ENCODE results near the gene NR1I2. TPM values are rescaled to one million over a fixed set of nuclear protein-coding genes. Genes with fewer than 3 reads are reported as not detected.

Gene NR1I2
- total RNA-seq, 1 donor from 2014 or later, result not detected

GRCh38 chr3:119808843-119809242 lies 26.9 kb downstream of the NR1I2 start:
- no peaks in the 10 kb centered on the region for H3K36me3 ChIP-seq (ENCODE audit: insufficient read depth, low read length)

DNA sequence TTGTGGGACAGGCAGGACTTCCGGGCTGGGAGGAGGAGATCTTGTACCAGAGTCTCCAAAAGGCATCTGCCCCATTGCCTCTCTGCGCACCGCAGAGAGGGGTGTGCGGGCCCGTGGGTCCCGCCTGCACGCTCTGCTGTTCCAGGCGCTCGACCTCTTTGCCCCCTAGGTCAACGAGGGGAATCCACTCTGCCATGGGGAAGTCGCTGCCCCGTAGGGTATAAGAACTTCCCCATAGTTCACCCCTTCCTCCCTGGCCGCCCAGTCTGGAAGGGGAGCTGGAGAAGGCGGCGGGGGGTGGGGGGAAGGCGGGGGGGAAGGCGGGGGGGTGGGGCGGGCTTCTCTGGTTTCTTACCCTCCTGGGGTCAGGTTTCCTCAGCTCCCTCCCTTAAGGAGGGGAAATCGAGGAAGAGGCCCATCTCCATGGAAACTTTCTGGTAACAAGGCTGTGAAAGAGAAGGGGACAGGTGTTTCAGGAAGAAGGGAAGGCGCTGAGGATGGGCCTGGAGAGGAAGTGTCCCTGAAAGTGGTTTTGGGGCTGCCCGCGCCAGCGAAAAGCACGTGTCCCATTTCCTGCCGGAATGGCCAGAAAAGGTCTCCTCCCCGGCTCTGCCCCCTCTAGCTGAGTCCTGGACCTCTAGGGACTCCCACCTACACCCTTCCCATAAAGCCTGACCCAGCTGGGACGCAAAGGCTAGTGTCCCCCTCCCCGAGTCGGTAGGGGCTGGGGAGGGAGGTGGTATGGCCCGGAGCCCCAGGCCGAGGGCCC lies 27.5 kb downstream of the NR1I2 start:
- no peak overlapping the region for H3K4me3 Mint-ChIP-seq (ENCODE audit: unreplicated experiment)
- TF ChIP-seq, protein P1, sequence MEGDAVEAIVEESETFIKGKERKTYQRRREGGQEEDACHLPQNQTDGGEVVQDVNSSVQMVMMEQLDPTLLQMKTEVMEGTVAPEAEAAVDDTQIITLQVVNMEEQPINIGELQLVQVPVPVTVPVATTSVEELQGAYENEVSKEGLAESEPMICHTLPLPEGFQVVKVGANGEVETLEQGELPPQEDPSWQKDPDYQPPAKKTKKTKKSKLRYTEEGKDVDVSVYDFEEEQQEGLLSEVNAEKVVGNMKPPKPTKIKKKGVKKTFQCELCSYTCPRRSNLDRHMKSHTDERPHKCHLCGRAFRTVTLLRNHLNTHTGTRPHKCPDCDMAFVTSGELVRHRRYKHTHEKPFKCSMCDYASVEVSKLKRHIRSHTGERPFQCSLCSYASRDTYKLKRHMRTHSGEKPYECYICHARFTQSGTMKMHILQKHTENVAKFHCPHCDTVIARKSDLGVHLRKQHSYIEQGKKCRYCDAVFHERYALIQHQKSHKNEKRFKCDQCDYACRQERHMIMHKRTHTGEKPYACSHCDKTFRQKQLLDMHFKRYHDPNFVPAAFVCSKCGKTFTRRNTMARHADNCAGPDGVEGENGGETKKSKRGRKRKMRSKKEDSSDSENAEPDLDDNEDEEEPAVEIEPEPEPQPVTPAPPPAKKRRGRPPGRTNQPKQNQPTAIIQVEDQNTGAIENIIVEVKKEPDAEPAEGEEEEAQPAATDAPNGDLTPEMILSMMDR (IDR thresholded peaks at IDR 0.05; ENCODE audit: insufficient read depth, low read depth, low read length), result no peak
- no peak for TF ChIP-seq EZH2 (IDR thresholded peaks at IDR 0.05; ENCODE audit: insufficient read depth, low read length)
- H3K9ac ChIP-seq (ENCODE audit: low read length), result peak overlapping the region; percentile 58

More at GRCh38 chr3:119808843-119809242, 26.9 kb downstream of the NR1I2 start:
- Mint-ChIP-seq H3K36me3 (ENCODE audit: low read depth, unreplicated experiment) (peaks cover 1% of the 10 kb centered on the region), H3K4me1 (ENCODE audit: low read depth, unreplicated experiment) (no peaks in the 10 kb centered on the region), H3K4me3 (ENCODE audit: unreplicated experiment) (no peak overlapping the region), H3K27me3 (ENCODE audit: low read depth, unreplicated experiment) (peaks cover 53% of the 10 kb centered on the region), H3K9me3 (ENCODE audit: unreplicated experiment) (peaks cover 2% of the 10 kb centered on the region), H3K27ac (ENCODE audit: unreplicated experiment) (no peak overlapping the region)
- no peaks in the 10 kb centered on the region for H3K27me3 ChIP-seq (ENCODE audit: insufficient read depth, low read length)
- H4K20me1 ChIP-seq (ENCODE audit: insufficient read depth, low read length), result no peaks in the 10 kb centered on the region
- peaks cover 8% of the 10 kb centered on the region for H3K4me1 ChIP-seq (ENCODE audit: insufficient read depth, low read length)
- no peak for DNase-seq (ENCODE audit: low read depth)
- no peak for FAIRE-seq
- H3K27ac ChIP-seq (ENCODE audit: low read depth, low read length), result no peak overlapping the region
- H2AFZ ChIP-seq (ENCODE audit: low read depth, low read length), result no peak overlapping the region
- no peaks in the 10 kb centered on the region for H3K79me2 ChIP-seq (ENCODE audit: insufficient read depth, low read length)
- no peak overlapping the region for H3K4me3 ChIP-seq (ENCODE audit: insufficient read depth, low read depth, low read length)
- no peak overlapping the region for H3K9ac ChIP-seq (ENCODE audit: low read length)
- H3K9me3 ChIP-seq (ENCODE audit: insufficient read depth, low read depth, low read length), result no peaks in the 10 kb centered on the region
- no peak overlapping the region for H3K4me2 ChIP-seq (ENCODE audit: low read length)
- no peak for TF ChIP-seq EZH2 (IDR thresholded peaks at IDR 0.05; ENCODE audit: insufficient read depth, low read length)
- TF ChIP-seq, protein P1 (IDR thresholded peaks at IDR 0.05; ENCODE audit: insufficient read depth, low read depth, low read length), result no peak

GRCh38 chr3:119810018-119810435 lies 28.1 kb downstream of the NR1I2 start:
- Histone ChIP-seq H3K27me3 (ENCODE audit: insufficient read depth, low read length) (no peaks in the 10 kb centered on the region), H3K4me2 (ENCODE audit: low read length) (peak overlapping the region; percentile 93), H3K9me3 (ENCODE audit: insufficient read depth, low read depth, low read length) (no peaks in the 10 kb centered on the region), H3K4me3 (ENCODE audit: insufficient read depth, low read depth, low read length) (peak overlapping the region; percentile 46), H2AFZ (ENCODE audit: low read depth, low read length) (peak overlapping the region; percentile 87), H3K4me1 (ENCODE audit: insufficient read depth, low read length) (peaks cover 8% of the 10 kb centered on the region), H3K9ac (ENCODE audit: low read length) (peak overlapping the region; percentile 58), H3K27ac (ENCODE audit: low read depth, low read length) (no peak overlapping the region), H4K20me1 (ENCODE audit: insufficient read depth, low read length) (no peaks in the 10 kb centered on the region), H3K79me2 (ENCODE audit: insufficient read depth, low read length) (no peaks in the 10 kb centered on the region), H3K36me3 (ENCODE audit: insufficient read depth, low read length) (no peaks in the 10 kb centered on the region)
- peak; percentile 13 for DNase-seq (ENCODE audit: low read depth)
- FAIRE-seq, result no peak
- no peak overlapping the region for H3K4me3 Mint-ChIP-seq (ENCODE audit: unreplicated experiment)
- no peak overlapping the region for H3K27ac Mint-ChIP-seq (ENCODE audit: unreplicated experiment)
- TF ChIP-seq EZH2 (IDR thresholded peaks at IDR 0.05; ENCODE audit: insufficient read depth, low read length), result no peak
- TF ChIP-seq, protein P1 (IDR thresholded peaks at IDR 0.05; ENCODE audit: insufficient read depth, low read depth, low read length), result no peak
- H3K27me3 Mint-ChIP-seq (ENCODE audit: low read depth, unreplicated experiment), result peaks cover 59% of the 10 kb centered on the region
- no peaks in the 10 kb centered on the region for H3K4me1 Mint-ChIP-seq (ENCODE audit: low read depth, unreplicated experiment)
- H3K9me3 Mint-ChIP-seq (ENCODE audit: unreplicated experiment), result peaks cover 2% of the 10 kb centered on the region
- peaks cover 3% of the 10 kb centered on the region for H3K36me3 Mint-ChIP-seq (ENCODE audit: low read depth, unreplicated experiment)

More for the DNA sequence above, 27.5 kb downstream of the NR1I2 start:
- Histone ChIP-seq H3K4me1 (ENCODE audit: insufficient read depth, low read length) (peaks cover 8% of the 10 kb centered on the region), H3K36me3 (ENCODE audit: insufficient read depth, low read length) (no peaks in the 10 kb centered on the region), H2AFZ (ENCODE audit: low read depth, low read length) (peak overlapping the region; percentile 87), H3K79me2 (ENCODE audit: insufficient read depth, low read length) (no peaks in the 10 kb centered on the region), H3K9me3 (ENCODE audit: insufficient read depth, low read depth, low read length) (no peaks in the 10 kb centered on the region), H3K4me3 (ENCODE audit: insufficient read depth, low read depth, low read length) (peak overlapping the region; percentile 46), H4K20me1 (ENCODE audit: insufficient read depth, low read length) (no peaks in the 10 kb centered on the region), H3K4me2 (ENCODE audit: low read length) (peak overlapping the region; percentile 93), H3K27ac (ENCODE audit: low read depth, low read length) (no peak overlapping the region), H3K27me3 (ENCODE audit: insufficient read depth, low read length) (no peaks in the 10 kb centered on the region)
- no peak for FAIRE-seq
- Mint-ChIP-seq H3K27ac (ENCODE audit: unreplicated experiment) (no peak overlapping the region), H3K9me3 (ENCODE audit: unreplicated experiment) (peaks cover 2% of the 10 kb centered on the region), H3K4me1 (ENCODE audit: low read depth, unreplicated experiment) (no peaks in the 10 kb centered on the region), H3K27me3 (ENCODE audit: low read depth, unreplicated experiment) (peaks cover 55% of the 10 kb centered on the region), H3K36me3 (ENCODE audit: low read depth, unreplicated experiment) (peaks cover 3% of the 10 kb centered on the region)
- DNase-seq (ENCODE audit: low read depth), result no peak

Measured in astrocyte (in vitro differentiated cells and primary cell).